Prostate gland (tissue), 2 donors: ENCODE data around the gene KNCN. TPM values are rescaled to one million over a fixed set of nuclear protein-coding genes. Genes with fewer than 3 reads are reported as not detected.

ENCODE experiments used
- DNase-seq: peaks from one replicate; pipeline ENCODE4 v3.0.0-alpha.2; 2019; ENCODE audit warnings: low spot score
- H3K27ac ChIP-seq, 2 donors: fragments of 200-600 bp; sonication (generic); 2 replicates each; pipeline ENCODE4 v1.5.1; 2017 to 2019
- H3K27me3 ChIP-seq: fragments of 200-600 bp; sonication (generic); replicated peaks from 2 replicates; pipeline ENCODE4 v1.5.1; 2019; ENCODE audit not compliant: insufficient read depth
- H3K36me3 ChIP-seq, 2 donors: fragments of 200-600 bp; sonication (generic); 1 replicate in 1 of 2; 2 replicates in 1 of 2; pipeline versions ENCODE4 v1.5.1 to v1.8.1; 2017 to 2019
- H3K4me1 ChIP-seq: fragments of 200-600 bp; sonication (generic); replicated peaks from 2 replicates; pipeline ENCODE4 v1.5.1; 2019
- H3K4me3 ChIP-seq, 2 donors: fragments of 200-600 bp; sonication (generic); 2 replicates each; pipeline ENCODE4 v1.5.1; 2017 to 2019
- H3K9me3 ChIP-seq: fragments of 200-600 bp; sonication (generic); 2 replicates; pipeline ENCODE4 v1.5.1; 2017
- POLR2A ChIP-seq: fragments of 450-650 bp; IDR thresholded peaks from one replicate; pipeline ENCODE4 v1.6.1; 2016; ENCODE audit warnings: antibody characterized with exemption, mild to moderate bottlenecking
- POLR2AphosphoS5 ChIP-seq: sonication (generic); formaldehyde crosslinking; IDR thresholded peaks from one replicate; pipeline ENCODE4 v1.6.1; 2017; ENCODE audit warnings: antibody characterized with exemption
- WGBS: methylation state at CpG from one replicate; pipeline ENCODE4 v1.1.5; 2018; 5-methylcytosine and 5-hydroxymethylcytosine counted together
- intact Hi-C: fragments of 100-400 bp; cut with DNase I; formaldehyde crosslinking; loops from one replicate; pipeline ENCODE4 v1.14.2; 2022
- total RNA-seq, 2 donors: library from RNA; depleted of rRNA; stranded (reverse); fragments of >200 nt; gene quantifications; one replicate each; pipeline ENCODE4 v1.1.0, GENCODE V29; 2016
- TF ChIP-seq, protein P1 (sequence below), 4 experiments: fragments of 200-600 bp in 2 of 4; fragments of 450-650 bp in 2 of 4; sonication (generic) in 2 of 4; IDR thresholded peaks; 1 replicate in 3 of 4; 2 replicates in 1 of 4; pipeline ENCODE4 v1.5.1; 2016 to 2019; ENCODE audit warnings: antibody characterized with exemption in 4 of 4, mild to moderate bottlenecking in 2 of 4, moderate library complexity in 2 of 4

The KNCN gene
- total RNA-seq, 2 donors from 2014 or later, result not detected

DNA sequence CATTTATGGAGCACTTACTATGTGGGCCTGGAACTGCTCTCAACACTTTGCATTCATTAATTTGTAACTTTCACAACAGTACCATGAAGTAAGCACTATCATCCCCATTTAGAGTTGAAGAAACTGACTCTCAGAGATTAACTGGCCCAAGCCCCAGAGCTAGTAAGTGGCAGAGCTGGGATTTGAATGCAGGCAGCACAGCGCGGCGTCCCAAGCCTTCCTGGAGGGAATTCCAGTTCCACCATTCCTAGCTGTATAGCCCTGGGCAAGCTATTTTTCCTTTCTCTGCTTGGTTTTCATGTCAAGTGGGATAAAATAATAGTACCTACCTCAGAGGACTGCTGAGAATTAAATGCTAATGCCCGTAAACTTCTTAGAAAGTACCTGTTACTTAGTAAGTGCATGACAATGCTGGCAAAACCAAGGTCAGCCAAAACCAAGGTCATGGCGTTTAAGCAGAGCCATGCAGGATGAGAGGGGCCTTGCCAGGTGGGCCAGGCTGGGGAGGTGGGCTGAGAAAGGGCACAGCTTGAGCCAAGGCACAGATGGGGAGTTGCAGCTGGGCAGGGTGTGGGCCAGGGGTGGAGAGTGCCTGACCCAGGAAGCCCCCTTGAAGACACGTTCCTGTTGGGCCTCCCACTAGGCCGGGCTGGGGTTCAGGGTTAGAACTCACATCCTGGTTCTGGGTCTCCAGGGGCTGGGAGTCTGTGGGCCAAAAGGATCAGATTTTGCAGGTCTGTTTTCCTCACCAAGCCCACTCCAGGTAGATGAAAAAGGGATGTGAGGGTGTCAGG is 4.6 kb upstream of the KNCN start:
- no peak for DNase-seq
- no peaks in the 10 kb centered on the region for H3K27me3 ChIP-seq
- H3K4me1 ChIP-seq, result no peaks in the 10 kb centered on the region
- WGBS, result 89% methylated on average over 7 of the region's 7 CpGs
- intact Hi-C loops, result no loop called here
- H3K4me3 ChIP-seq, result no peak overlapping the region
- TF ChIP-seq, protein P1, sequence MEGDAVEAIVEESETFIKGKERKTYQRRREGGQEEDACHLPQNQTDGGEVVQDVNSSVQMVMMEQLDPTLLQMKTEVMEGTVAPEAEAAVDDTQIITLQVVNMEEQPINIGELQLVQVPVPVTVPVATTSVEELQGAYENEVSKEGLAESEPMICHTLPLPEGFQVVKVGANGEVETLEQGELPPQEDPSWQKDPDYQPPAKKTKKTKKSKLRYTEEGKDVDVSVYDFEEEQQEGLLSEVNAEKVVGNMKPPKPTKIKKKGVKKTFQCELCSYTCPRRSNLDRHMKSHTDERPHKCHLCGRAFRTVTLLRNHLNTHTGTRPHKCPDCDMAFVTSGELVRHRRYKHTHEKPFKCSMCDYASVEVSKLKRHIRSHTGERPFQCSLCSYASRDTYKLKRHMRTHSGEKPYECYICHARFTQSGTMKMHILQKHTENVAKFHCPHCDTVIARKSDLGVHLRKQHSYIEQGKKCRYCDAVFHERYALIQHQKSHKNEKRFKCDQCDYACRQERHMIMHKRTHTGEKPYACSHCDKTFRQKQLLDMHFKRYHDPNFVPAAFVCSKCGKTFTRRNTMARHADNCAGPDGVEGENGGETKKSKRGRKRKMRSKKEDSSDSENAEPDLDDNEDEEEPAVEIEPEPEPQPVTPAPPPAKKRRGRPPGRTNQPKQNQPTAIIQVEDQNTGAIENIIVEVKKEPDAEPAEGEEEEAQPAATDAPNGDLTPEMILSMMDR (IDR thresholded peaks at IDR 0.05), result no peak
- TF ChIP-seq POLR2A (no peak), POLR2AphosphoS5 (no peak)
- H3K36me3 ChIP-seq, result no peaks in the 10 kb centered on the region
- H3K9me3 ChIP-seq, result no peaks in the 10 kb centered on the region
- no peak overlapping the region for H3K27ac ChIP-seq

DNA sequence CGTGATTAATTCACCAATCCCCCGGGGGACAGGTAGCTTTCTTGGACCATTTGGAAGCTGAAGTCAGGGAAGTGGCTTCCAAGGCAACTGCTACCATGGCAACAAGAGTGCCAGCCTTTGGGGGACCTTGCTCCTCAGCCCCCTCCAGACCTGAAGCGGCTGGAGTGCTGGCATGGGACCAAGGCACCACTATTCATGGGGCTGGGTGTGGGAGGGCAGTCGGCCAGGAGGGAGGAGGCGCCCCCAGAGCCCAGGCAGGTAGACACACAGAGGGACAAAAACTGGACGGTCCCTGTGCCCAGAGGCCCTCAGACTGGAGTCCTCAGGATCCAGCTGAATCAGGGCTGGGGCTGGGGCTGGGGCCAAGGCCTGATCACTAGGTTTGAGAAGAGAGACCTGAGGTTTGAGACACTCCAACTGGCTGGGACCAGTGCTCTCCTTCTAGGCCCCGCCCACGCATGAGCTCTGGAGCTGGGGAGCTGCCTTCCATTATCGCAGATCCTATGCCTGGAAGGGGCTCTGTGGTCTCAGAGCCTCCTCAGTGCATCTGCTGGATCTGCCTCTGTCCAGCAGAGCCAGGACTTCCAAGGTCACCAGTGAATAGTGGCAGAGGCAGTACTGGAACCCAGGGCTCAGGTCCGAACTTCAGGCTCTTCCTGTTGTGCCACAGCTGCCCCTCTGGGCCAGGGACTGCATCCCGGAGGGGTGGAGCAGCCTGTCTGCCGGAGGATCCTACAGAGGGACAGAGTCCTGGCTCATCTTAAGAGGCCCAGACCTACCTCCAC is 3.3 kb upstream of the KNCN start:
- Histone ChIP-seq H3K9me3 (no peaks in the 10 kb centered on the region), H3K36me3 (no peaks in the 10 kb centered on the region), H3K27me3 (no peaks in the 10 kb centered on the region), H3K4me3 (no peak overlapping the region), H3K27ac (no peak overlapping the region), H3K4me1 (no peaks in the 10 kb centered on the region)
- DNase-seq, result no peak
- intact Hi-C loops, result no loop called here
- WGBS, result 77% methylated on average over 12 of the region's 12 CpGs
- TF ChIP-seq POLR2AphosphoS5, result no peak
- TF ChIP-seq POLR2A, result no peak
- TF ChIP-seq, protein P1 (IDR thresholded peaks at IDR 0.05), result no peak

DNA sequence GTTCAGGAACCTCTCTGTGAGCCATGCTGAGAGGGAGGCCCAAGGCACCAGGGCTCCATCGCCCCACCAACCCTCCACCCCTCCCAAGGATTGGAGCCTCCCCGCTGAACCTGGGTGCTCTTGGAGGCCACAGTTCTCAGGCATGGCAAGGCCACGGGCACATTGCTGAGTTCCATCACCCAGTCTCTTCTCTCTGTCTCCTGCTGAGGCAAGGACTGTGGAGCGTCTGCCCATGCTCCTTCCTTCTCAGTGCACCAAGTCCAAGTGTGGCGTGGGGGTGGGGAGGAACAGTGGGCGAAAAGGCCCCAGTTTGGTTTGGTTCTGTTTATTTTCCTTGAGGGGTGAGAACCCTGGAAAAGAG is 2.8 kb upstream of the KNCN start:
- Histone ChIP-seq H3K4me3 (no peak overlapping the region), H3K4me1 (no peaks in the 10 kb centered on the region), H3K27ac (no peak overlapping the region), H3K9me3 (no peaks in the 10 kb centered on the region), H3K36me3 (no peaks in the 10 kb centered on the region), H3K27me3 (no peaks in the 10 kb centered on the region)
- TF ChIP-seq POLR2A (no peak), POLR2AphosphoS5 (no peak)
- TF ChIP-seq, protein P1 (IDR thresholded peaks at IDR 0.05), result no peak
- intact Hi-C loops, result no loop called here
- DNase-seq, result no peak
- 84% methylated on average over 6 of the region's 6 CpGs for WGBS

DNA sequence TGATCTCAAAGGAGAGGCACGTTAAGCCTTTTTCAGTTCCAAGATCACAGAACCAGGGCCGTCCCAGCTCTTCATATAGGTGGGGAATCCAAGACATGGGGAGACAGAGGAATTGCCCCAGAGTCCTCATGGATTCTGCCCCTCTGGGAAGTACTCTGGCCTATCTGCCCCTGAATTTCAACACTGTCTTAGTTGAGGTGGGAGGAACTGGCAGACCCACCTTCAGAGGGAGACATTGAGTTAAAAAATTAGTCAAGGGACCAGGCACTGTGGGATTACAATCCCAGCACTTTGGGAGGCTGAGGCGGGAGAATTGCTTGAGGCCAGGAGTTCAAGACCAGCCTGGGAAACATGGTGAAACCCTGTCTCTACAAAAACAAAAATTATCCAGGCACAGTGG is 2.1 kb upstream of the KNCN start:
- TF ChIP-seq POLR2A (no peak), POLR2AphosphoS5 (no peak)
- TF ChIP-seq, protein P1 (IDR thresholded peaks at IDR 0.05), result no peak
- H3K27me3 ChIP-seq, result no peaks in the 10 kb centered on the region
- no peaks in the 10 kb centered on the region for H3K4me1 ChIP-seq
- no peak overlapping the region for H3K27ac ChIP-seq
- no peaks in the 10 kb centered on the region for H3K9me3 ChIP-seq
- no peaks in the 10 kb centered on the region for H3K36me3 ChIP-seq
- intact Hi-C loops, result no loop called here
- 90% methylated on average over 3 of the region's 3 CpGs for WGBS
- H3K4me3 ChIP-seq, result no peak overlapping the region
- DNase-seq, result no peak
